Right atrium auricular region (tissue), 2 donors: Measurements from ENCODE around the gene SPATS1. TPM values are rescaled to one million over a fixed set of nuclear protein-coding genes. Genes with fewer than 3 reads are reported as not detected.

Source experiments
- DNase-seq: peaks from one replicate; pipeline ENCODE4 v3.0.0-alpha.2; 2019; ENCODE audit warnings: low spot score
- H3K27ac ChIP-seq, 2 donors: fragments of 200-600 bp; sonication (generic); 1 replicate in 1 of 2; 2 replicates in 1 of 2; pipeline ENCODE4 v1.5.1; 2016 to 2019
- H3K27me3 ChIP-seq, 2 donors: fragments of 200-600 bp; sonication (generic); one replicate each; pipeline versions ENCODE4 v1.5.1 to v1.6.0; 2017 to 2019
- H3K36me3 ChIP-seq: fragments of 200-600 bp; sonication (generic); one replicate; pipeline ENCODE4 v1.5.1; 2016
- H3K4me1 ChIP-seq, 2 donors: fragments of 200-600 bp; sonication (generic); one replicate each; pipeline versions ENCODE4 v1.5.1 to v1.6.0; 2017 to 2019
- H3K4me3 ChIP-seq, 2 donors: fragments of 200-600 bp; sonication (generic); 1 replicate in 1 of 2; 2 replicates in 1 of 2; pipeline ENCODE4 v1.5.1; 2017 to 2019; ENCODE audit warnings: mild to moderate bottlenecking in 1 of 2, moderate library complexity in 1 of 2
- H3K9me3 ChIP-seq, 2 donors: fragments of 200-600 bp; sonication (generic); one replicate each; pipeline ENCODE4 v1.5.1; 2019
- CTCF ChIP-seq, 2 donors: fragments of 200-600 bp; sonication (generic); IDR thresholded peaks; one replicate each; pipeline ENCODE4 v1.5.1; 2019; ENCODE audit warnings: antibody characterized with exemption in 2 of 2
- total RNA-seq, 2 donors: library from RNA; depleted of rRNA; stranded (reverse); fragments of >200 nt; gene quantifications; one replicate each; pipeline ENCODE4 v1.1.0, GENCODE V29; 2016

The SPATS1 gene
- total RNA-seq, 2 donors from 2014 or later: not detected

GRCh38 chr6:44298055-44298803, 44.2 kb upstream of the SPATS1 start:
- no peak for TF ChIP-seq CTCF (IDR thresholded peaks at IDR 0.05)
- no peak for DNase-seq
- H3K27ac ChIP-seq: no peak overlapping the region
- H3K4me3 ChIP-seq: peak overlapping the region in 1 of 2 donors; percentile 55
- peaks cover 7 to 13% of the 10 kb centered on the region in 2 donors for H3K27me3 ChIP-seq
- H3K9me3 ChIP-seq: no peaks in the 10 kb centered on the region
- H3K36me3 ChIP-seq: peaks cover 31% of the 10 kb centered on the region
- H3K4me1 ChIP-seq: peaks cover 0 to 15% of the 10 kb centered on the region in 2 donors

- H3K4me3 ChIP-seq: no peak overlapping the region
- no peak overlapping the region for H3K27ac ChIP-seq
- no peaks in the 10 kb centered on the region for H3K9me3 ChIP-seq
- peaks cover 37% of the 10 kb centered on the region for H3K36me3 ChIP-seq
- no peak for DNase-seq
- peaks cover 0 to 15% of the 10 kb centered on the region in 2 donors for H3K4me1 ChIP-seq
- TF ChIP-seq CTCF (IDR thresholded peaks at IDR 0.05): no peak
- peaks cover 7% of the 10 kb centered on the region in 2 donors for H3K27me3 ChIP-seq
Measured at GRCh38 chr6:44298864-44299263, 43.6 kb upstream of the SPATS1 start.

- no peak for TF ChIP-seq CTCF (IDR thresholded peaks at IDR 0.05)
- no peak for DNase-seq
- peaks cover 4 to 7% of the 10 kb centered on the region in 2 donors for H3K27me3 ChIP-seq
- H3K27ac ChIP-seq: no peak overlapping the region
- H3K4me1 ChIP-seq: peaks cover 0 to 15% of the 10 kb centered on the region in 2 donors
- no peaks in the 10 kb centered on the region for H3K9me3 ChIP-seq
- peaks cover 50% of the 10 kb centered on the region for H3K36me3 ChIP-seq
- H3K4me3 ChIP-seq: no peak overlapping the region
Measured at GRCh38 chr6:44300292-44300823, 42.1 kb upstream of the SPATS1 start.

GRCh38 chr6:44301106-44301505, 41.3 kb upstream of the SPATS1 start:
- Histone ChIP-seq H3K4me3 (no peak overlapping the region), H3K36me3 (peaks cover 53% of the 10 kb centered on the region), H3K27ac (no peak overlapping the region), H3K4me1 (peaks cover 0 to 15% of the 10 kb centered on the region in 2 donors), H3K9me3 (no peaks in the 10 kb centered on the region), H3K27me3 (peaks cover 0 to 2% of the 10 kb centered on the region in 2 donors)
- no peak for TF ChIP-seq CTCF (IDR thresholded peaks at IDR 0.05)
- DNase-seq: no peak

- Histone ChIP-seq H3K27me3 (no peaks in the 10 kb centered on the region), H3K36me3 (peaks cover 62% of the 10 kb centered on the region), H3K9me3 (no peaks in the 10 kb centered on the region), H3K27ac (no peak overlapping the region), H3K4me1 (peaks cover 0 to 13% of the 10 kb centered on the region in 2 donors), H3K4me3 (no peak overlapping the region)
- DNase-seq: no peak
- TF ChIP-seq CTCF (IDR thresholded peaks at IDR 0.05): no peak
Measured at GRCh38 chr6:44301782-44302564, 40.5 kb upstream of the SPATS1 start.
